Middle frontal gyrus (tissue), 1 donor: ENCODE results near the gene P2RY6.
"Not testable (repeated sequence)": the region's sequence is repeated elsewhere in the genome, so short reads cannot be mapped to it uniquely, and the experiment has no call there.

Source experiments
- DNase-seq: peaks from one replicate; pipeline ENCODE4 v3.0.0-alpha.2; 2015; ENCODE audit warnings: low spot score; ENCODE audit errors: extremely low spot score

Gene P2RY6

GRCh38 chr11:73259406-73260126, 12.6 kb upstream of the P2RY6 start:
- no peak for DNase-seq

- DNase-seq: no peak
These were observed 12.0 kb upstream of the P2RY6 start for GRCh38 chr11:73260127-73260457.

- DNase-seq: no peak
These were observed 9.2 kb upstream of the P2RY6 start for GRCh38 chr11:73262851-73263495.

DNA sequence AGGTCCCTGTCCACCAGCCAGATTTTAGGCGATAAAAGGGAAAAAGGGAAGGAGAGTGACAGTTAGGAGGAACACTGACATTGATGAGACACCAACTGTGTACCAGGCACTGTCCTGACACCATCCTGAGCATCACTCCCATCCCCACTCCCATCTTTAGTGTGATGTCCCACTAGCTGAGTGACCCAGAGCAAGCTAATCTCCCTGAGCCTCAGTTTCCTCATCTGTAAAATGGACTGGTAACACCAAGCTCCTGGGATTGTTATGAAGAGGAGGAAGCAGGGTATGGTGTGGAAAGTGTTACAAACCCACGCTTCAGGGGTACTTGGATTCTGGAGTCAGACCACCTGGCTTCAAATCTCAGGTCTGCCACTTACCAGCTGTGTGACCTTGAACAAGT, 8.5 kb upstream of the P2RY6 start:
- no peak for DNase-seq

DNA sequence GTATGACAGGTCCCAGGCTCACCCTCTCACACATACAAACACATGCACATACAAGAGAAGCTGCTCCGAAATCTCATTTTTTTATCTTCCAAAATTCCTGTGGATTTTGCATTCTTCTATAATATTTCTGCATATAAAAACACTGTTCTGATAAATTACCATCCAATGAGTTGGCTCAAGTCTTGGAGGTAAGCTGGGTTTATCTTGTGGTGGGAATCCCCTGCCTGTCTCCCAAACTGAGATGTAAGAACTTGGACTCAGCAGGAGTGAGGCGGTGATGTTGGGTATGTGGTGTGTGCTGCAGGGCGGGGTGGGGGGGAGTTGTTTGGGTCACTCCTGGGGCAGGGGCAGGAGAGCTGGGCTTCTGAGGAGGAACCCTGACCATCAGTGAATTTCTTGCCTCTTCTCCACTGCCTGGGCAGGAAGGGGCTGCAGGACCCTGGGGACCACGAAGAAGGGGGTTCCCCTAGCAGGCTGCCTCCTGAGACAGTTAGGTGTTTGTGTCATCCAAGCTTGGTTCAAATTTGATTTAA, 6.8 kb upstream of the P2RY6 start:
- DNase-seq: no peak

DNA sequence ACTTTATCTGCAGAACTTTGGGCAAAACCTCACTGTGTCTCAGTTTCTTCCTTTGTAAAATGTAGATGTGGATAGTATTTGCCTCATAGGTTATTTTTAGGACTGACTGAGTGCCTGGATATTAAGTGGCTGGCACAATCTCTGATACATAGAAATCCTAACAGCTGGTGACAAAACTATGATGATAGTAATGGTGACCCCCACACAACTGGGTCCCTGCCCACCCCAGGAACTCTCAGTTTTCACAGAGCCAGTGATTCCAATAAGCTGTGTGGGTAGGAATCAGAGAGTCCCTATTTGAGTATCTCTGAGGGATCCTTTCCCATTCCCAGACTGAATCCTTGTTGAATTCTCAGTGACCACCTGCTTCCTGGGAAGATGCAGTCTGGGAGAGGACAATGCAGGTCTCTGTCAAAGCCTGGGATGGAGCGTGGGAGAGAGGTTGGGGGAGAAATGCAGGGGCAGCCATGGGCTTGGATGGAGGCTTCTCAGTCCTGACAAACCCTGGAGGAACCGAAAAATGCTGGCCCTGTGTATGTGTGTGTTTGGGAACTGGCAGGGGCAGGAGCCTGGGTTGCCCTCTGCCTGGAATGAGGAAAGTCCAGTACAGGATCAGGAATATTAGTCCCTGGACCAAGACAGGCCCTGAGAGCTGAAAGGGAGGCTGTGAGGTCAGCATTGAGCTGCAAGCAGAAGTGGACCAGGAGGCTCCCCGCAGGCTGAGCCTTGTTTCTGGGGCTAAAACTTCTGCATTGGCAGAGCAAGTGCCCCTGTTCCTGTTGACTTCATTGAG, 6.1 kb upstream of the P2RY6 start:
- no peak for DNase-seq

DNA sequence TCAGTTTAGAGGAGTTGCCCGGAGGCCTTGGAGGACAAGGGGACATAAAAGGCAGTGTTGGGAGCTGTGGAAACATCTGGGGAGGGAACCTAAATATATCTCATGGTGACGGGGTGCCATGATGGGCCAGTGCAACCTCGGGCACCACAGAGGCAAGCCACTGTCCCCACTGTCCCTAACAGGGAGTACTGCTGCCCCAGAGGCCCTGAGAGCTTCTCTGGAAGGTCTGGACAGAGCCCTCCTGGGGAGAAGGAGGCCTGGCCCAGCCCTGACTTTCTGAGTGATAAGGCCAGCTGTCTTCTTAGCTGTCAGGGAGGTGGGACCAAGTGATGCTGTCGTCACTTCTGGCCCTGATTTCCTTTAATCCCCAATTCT, 5.5 kb upstream of the P2RY6 start:
- no peak for DNase-seq

DNA sequence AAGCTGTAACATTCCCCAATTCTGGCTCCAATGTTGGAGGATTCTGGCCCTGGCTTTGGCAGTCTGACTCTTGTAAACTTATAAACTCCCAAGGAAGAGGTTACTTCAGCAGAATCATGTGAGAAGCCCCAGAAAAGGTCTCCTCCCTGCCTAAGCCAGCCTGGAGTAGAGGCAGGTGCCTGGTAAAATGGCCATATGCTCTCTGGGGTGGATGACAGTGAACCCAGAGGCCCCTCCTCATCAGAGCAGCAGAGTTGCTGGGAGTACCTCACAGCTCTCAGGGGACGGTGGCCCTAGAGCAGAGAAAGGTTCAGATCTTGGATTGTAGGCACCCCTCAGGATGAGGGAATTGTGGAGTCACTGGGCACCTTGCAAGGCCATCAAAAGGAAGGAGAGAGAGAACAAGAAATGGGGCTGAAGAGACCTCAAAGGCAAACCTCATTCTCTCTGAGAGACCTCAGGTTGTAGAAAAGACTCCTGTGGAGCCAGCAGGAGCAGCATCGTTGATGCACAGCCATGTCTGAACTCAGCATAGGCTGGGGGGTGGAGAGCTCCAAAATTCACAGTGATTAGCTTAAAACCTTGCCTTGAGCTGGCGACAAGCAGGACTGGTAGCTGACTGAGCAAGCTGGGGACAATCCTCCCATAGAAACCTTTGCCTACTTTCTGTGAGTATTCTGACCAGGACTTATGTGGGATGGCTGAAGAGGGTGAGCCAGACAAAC, 4.9 kb upstream of the P2RY6 start:
- no peak for DNase-seq

- DNase-seq: no peak
These were observed 4.1 kb upstream of the P2RY6 start for GRCh38 chr11:73267906-73268540.

GRCh38 chr11:73268671-73269271, 3.4 kb upstream of the P2RY6 start:
- no peak for DNase-seq

DNA sequence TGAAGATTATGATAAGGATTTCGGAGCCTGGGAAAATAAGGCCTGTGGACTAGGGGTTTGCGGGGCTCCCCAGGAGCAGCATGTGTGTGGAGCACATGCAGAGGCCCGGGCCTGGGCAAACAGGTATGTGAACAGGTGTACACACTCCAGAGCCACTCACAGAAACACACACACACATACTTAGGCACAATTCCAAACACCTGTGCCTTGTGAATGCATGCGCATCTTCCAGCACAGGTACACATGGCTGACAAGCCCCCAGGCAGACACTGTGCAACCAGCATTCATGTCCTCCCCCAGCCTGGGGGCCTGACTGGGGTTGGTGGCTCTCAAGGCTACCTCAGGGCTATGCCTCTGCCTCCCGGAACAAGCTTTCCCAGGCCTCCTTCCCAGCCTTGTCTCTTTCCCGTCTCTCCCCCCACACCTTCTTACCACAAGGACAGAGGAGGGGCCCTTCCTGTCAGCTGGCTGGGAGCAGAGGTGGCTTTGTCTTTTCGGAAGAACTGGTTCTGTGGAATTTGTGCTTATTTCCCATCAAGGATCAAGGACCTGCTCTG, 2.6 kb upstream of the P2RY6 start:
- DNase-seq: no peak

DNA sequence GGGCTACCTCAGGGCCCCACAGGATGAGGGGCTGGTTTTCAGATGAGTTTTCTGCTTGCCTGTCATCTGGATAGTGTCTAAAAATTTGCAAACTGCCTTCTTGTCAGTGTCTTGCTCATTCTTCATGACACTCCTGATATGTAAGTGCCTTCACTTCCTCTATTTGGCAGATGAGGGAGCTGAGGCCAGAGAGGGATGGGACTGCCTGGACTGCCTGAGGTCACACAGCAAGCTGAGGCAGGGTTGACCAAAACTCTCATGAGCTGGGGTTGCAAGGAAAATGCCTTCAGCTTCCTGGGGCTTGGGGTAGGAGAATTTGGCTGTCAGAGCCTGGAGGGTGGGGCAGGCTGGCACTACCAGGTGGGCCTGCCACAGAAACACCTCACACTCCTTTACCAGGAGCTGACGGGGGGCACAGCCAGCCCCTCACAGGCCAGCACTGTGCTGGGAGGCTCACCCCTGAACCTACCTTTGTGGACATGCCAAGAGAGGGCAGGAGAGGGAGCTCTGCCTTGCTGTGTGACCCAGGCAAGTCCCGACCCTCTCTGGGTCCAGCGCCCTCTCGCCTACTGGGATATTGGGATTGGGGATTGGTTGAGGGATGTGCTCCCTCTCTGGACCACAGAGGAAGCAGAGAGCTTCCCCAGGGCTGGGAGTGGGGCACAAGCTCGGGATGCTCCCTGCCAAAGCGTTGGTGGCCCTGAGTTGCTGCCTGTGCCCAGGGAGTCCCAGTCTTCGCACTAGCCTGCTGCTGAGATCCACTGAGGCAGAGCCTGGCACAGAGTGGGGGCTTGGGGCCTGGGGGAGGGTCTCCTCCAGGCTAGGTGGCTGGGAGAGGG, 1.9 kb upstream of the P2RY6 start:
- DNase-seq: no peak

DNA sequence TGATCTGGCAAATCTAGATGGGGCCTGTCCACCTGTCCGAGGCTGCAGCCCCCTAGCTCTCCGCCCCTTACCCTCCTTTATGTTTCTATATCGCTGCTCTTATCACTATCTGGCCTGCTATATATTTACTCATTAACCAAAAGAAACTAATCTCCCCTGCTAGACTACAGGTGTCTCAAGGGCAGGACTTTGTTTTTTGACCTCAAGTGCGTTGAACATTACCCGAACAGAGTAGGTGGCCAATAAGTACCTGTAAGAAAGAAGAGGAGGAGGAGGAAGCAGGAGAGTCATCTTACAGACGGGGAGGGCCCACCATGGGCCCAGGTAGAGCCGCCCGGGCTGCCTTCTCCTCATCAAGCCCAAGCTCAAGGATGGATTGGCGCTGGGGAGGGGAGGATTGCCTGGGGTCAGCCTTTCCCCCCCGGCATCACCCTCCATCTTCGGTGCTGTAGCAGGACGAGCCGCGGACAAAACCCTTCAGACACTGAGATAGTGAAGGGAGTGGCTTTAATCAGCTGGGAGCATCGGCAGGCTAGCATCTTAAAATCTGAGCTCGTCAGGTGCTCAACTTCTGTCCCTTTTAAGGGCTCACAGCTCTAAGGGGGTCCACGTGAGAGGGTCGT, 1.2 kb upstream of the P2RY6 start:
- no peak for DNase-seq

GRCh38 chr11:73271478-73271865, 666 bp upstream of the P2RY6 start:
- not testable (repeated sequence) for DNase-seq

GRCh38 chr11:73272680-73273038, 521 bp downstream of the P2RY6 start:
- no peak for DNase-seq

GRCh38 chr11:73273222-73273895, 1.2 kb downstream of the P2RY6 start:
- no peak for DNase-seq

DNA sequence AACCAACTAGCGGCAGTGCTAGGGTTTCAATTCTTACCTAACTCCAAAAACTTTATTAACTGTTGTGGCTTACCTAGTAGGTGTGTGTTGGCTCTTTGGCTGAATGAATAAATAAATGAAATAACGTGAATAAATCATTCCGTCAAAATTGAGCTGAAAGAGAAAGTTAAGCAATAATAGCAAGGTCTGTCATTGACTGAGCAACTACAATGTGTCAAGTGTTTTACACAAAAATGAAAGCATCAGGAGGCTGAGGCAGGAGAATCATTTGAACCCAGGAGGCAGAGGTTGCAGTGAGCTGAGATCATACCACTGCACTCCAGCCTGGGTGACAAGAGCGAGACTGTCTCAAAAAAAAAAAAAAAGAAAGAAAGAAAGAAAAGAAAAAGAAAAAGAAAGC, 2.1 kb downstream of the P2RY6 start:
- not testable (repeated sequence) for DNase-seq

GRCh38 chr11:73274722-73275380, 2.7 kb downstream of the P2RY6 start:
- DNase-seq: no peak
